GM12878 (cell line): Measurements from ENCODE around the gene KCNH4. TPM values are rescaled to one million over a fixed set of nuclear protein-coding genes. Genes with fewer than 3 reads are reported as not detected.
"Not testable (repeated sequence)": the region's sequence is repeated elsewhere in the genome, so short reads cannot be mapped to it uniquely, and the experiment has no call there.

Source experiments
- ATAC-seq: fragments of 200-7000 bp; cut with Tn5 transposase; 3 replicates; pipeline ENCODE4 v1.9.1; 2020; ENCODE audit warnings: mild to moderate bottlenecking, moderate library complexity
- BruUV-seq: library from RNA; stranded (reverse); fragments of 400-500 nt; replicated peaks from 2 replicates; lab custom pipeline; 2021; lab: Mats Ljungman, UMichigan
- CTCF ChIA-PET: fragments of 300-600 bp; sonication (Branson Sonifier 250); formaldehyde crosslinking; extraction: SDS; loops from one replicate; lab custom pipeline; 2021; ENCODE audit warnings: inconsistent platforms; lab: Yijun Ruan, JAX
- POLR2A ChIA-PET: fragments of 350-600 bp; formaldehyde crosslinking; extraction: SDS; loops from one replicate; lab custom pipeline; 2021; ENCODE audit warnings: inconsistent platforms; lab: Charles Lee
- RAD21 ChIA-PET: fragments of 300-600 bp; sonication (Branson Sonifier 250); formaldehyde crosslinking; loops from one replicate; lab custom pipeline; 2023; ENCODE audit warnings: antibody characterized with exemption; ENCODE audit not compliant: unreplicated experiment; lab: Charles Lee
- SMC1A ChIA-PET: fragments of 300-600 bp; sonication (Branson Sonifier 250); formaldehyde crosslinking; loops from one replicate; lab custom pipeline; 2023; ENCODE audit not compliant: unreplicated experiment, uncharacterized antibody; lab: Charles Lee
- DNase-seq: peaks from one replicate; pipeline ENCODE4 v3.0.0-alpha.2; 2011; ENCODE audit warnings: low read depth, low spot score
- FAIRE-seq: peaks from 3 replicates; lab custom pipeline; 2011; peaks lifted over from hg19 to GRCh38; lab: Jason Lieb, UNC
- H2AFZ ChIP-seq: 2 replicates; pipeline ENCODE4 v1.6.0; 2011; ENCODE audit warnings: low read depth, low read length, control low read depth; ENCODE audit not compliant: control insufficient read depth
- H3K27ac ChIP-seq: 2 replicates; pipeline ENCODE4 v1.5.1; 2011; ENCODE audit warnings: control low read depth; ENCODE audit not compliant: control insufficient read depth, insufficient read depth
- H3K27me3 ChIP-seq, 2 experiments: replicated peaks in 1 of 2; 2 replicates each; pipeline versions ENCODE4 v1.6.0 to v1.6.1; 2011; ENCODE audit warnings: low read length in 1 of 2; ENCODE audit not compliant: control insufficient read depth in 2 of 2, insufficient read depth in 2 of 2
- H3K36me3 ChIP-seq, 2 experiments: 2 replicates each; pipeline ENCODE4 v1.5.1; 2011; ENCODE audit warnings: low read length in 1 of 2; ENCODE audit not compliant: control insufficient read depth in 2 of 2, insufficient read depth in 2 of 2
- H3K4me1 ChIP-seq: 2 replicates; pipeline ENCODE4 v1.6.1; 2011; ENCODE audit warnings: mild to moderate bottlenecking, low read length, moderate library complexity, mixed read lengths; ENCODE audit not compliant: control insufficient read depth, insufficient read depth
- H3K4me2 ChIP-seq: 2 replicates; pipeline ENCODE4 v1.6.0; 2011; ENCODE audit warnings: control low read depth; ENCODE audit not compliant: control insufficient read depth, insufficient read depth
- H3K4me3 ChIP-seq: fragments of 200-600 bp; sonication (generic); 2 replicates; pipeline ENCODE4 v1.5.1; 2016
- H3K79me2 ChIP-seq: 2 replicates; pipeline ENCODE4 v1.6.0; 2011; ENCODE audit warnings: low read length; ENCODE audit not compliant: control insufficient read depth, insufficient read depth
- H3K9ac ChIP-seq: 2 replicates; pipeline ENCODE4 v1.8.0; 2011; ENCODE audit warnings: low read length, control low read depth, mixed read lengths; ENCODE audit not compliant: control insufficient read depth, insufficient read depth
- H3K9me3 ChIP-seq: replicated peaks from 3 replicates; pipeline ENCODE4 v1.5.1; 2011; ENCODE audit warnings: mild to moderate bottlenecking, low read length; ENCODE audit not compliant: control insufficient read depth, insufficient read depth
- H4K20me1 ChIP-seq: 2 replicates; pipeline ENCODE4 v1.6.0; 2011; ENCODE audit not compliant: control insufficient read depth, insufficient read depth
- ATF7 ChIP-seq: fragments of 450-650 bp; IDR thresholded peaks from 2 replicates; pipeline ENCODE4 v1.6.1; 2016; ENCODE audit warnings: low read depth, mild to moderate bottlenecking
- POLR2A ChIP-seq: IDR thresholded peaks from 2 replicates; pipeline ENCODE4 v1.6.1; 2011; ENCODE audit warnings: low read depth, mild to moderate bottlenecking, low read length
- WGBS: methylation state at CpG from one replicate; pipeline ENCODE4 v1.1.6; 2016; ENCODE audit warnings: low lambda C conversion rate; ENCODE audit not compliant: insufficient replicate concordance, insufficient coverage; ENCODE audit errors: missing lambda C conversion rate; 5-methylcytosine and 5-hydroxymethylcytosine counted together
- in situ Hi-C: fragments of 300-500 bp; cut with MboI; formaldehyde crosslinking; loops from 9 replicates; pipeline ENCODE4 v1.14.3; 2018; ENCODE audit warnings: mixed read lengths
- intact Hi-C: fragments of 100-400 bp; cut with micrococcal nuclease; formaldehyde crosslinking; loops from one replicate; pipeline ENCODE4 v1.14.2; 2022; ENCODE audit not compliant: unreplicated experiment
- polyA plus RNA-seq, 11 experiments: library from polyadenylated mRNA; depleted of rRNA in 4 of 11; unstranded in 6 of 11; stranded (reverse) in 5 of 11; fragments of >200 nt; fragmentation: Nextera tagmentation in 4 of 11; fragmentation: Illumina TruSeq in 1 of 11; extraction: Ambion mirVana in 4 of 11; extraction: Trizol in 1 of 11; gene quantifications; 1 replicate in 1 of 11; 2 replicates in 10 of 11; pipeline versions ENCODE4 v1.2.1 to v1.2.3, GENCODE V29; 2011 to 2016; ENCODE audit warnings: inconsistent platforms in 2 of 11, missing spikeins in 2 of 11, low read depth in 1 of 11
- total RNA-seq, 4 experiments: library from RNA; depleted of rRNA in 3 of 4; stranded (reverse); fragments of >200 nt in 3 of 4; fragmentation: Illumina TruSeq in 1 of 4; extraction: Trizol in 1 of 4; gene quantifications; 2 replicates each; pipeline versions ENCODE4 v1.2.1 to v1.2.3, GENCODE V29; 2013 to 2021

KCNH4 gene
- total and polyA plus RNA-seq, 10 of the 15 experiments (the other 5 are each of a cell fraction or from before 2014, with no cell fraction given) = 0.03 to 0.88 (median 0.10) TPM; not detected in 2

DNA sequence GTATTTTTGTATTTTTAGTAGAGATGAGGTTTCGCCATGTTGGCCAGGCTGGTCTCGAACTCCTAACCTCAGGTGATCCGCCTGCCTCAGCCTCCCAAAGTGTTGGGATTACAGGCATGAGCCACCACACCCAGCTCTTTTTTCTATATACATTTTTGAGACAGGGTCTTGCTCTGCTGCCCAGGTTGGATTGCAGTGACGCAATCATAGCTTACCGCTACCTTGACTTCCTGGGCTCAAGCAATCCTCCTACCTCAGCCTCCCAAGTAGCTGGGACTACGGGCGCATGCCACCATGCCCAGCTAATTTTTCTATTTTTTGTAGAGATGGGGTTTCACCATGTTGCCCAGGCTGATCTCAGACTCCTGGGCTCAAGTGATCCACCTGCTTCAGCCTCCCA lies 40.3 kb downstream of the KCNH4 start:
- SMC1A ChIA-PET, H3K4me2 ChIP-seq, H3K9me3 ChIP-seq, in situ Hi-C loops, intact Hi-C loops, FAIRE-seq, H3K9ac ChIP-seq, BruUV-seq, ATAC-seq, DNase-seq, H3K4me3 ChIP-seq, H3K27ac ChIP-seq, POLR2A ChIA-PET, H3K27me3 ChIP-seq, H3K4me1 ChIP-seq, H2AFZ ChIP-seq: not testable (repeated sequence)
- peaks cover 8 to 11% of the 10 kb centered on the region in 2 experiments; a peak in 3 of 4 replicates for H3K36me3 ChIP-seq
- ChIA-PET CTCF (interaction anchor here (1.0 kb wide), 1 partner anchor 40 kb away, joined by 3 read pairs; no protein-coding TSS in a partner anchor), RAD21 (interaction anchor here (0.9 kb wide), 1 partner anchor 41 kb away, joined by 4 read pairs; the partner anchor contains the start of gene KCNH4)
- peaks cover 41% of the 10 kb centered on the region for H3K79me2 ChIP-seq
- peaks cover 10% of the 10 kb centered on the region; the same call in 1 of the 2 replicates for H4K20me1 ChIP-seq
- WGBS = 94% methylated on average over 7 of the region's 7 CpGs

DNA sequence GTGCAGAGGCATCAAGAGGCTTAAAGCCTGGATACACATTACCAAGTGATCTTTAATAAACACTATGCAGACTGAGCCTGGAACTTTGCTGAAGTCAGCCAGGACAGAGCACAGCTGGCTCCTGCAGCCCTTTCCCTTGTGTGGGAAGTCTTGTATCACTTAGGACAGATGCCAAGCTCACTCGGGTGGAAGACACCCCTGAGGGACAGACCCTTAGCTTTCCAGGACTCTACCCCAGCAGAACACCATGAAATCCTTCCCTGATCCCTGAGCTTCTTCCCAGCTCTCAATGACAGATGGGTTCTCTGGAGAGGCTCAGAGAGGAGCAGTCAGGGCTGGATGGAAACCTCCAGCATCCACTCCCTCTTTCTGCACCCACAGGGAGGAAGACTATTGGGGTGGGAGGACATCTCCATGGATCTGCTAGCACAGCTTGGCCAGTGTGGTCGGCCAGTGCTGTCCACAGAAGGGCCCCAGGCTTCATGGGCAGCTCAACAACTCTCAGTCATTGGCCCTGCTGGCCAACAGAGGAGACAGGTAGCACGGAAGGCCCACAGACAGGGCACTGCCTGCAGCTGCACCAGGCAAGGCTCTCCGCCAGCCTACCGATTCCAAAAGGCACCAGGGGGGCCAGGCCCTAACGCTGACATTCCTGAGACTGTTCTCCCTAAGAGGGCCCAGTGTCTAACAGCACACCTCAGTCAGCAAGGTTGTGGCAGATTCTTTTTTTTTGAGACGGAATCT lies 42.0 kb downstream of the KCNH4 start:
- no peak overlapping the region for H3K4me2 ChIP-seq
- intact Hi-C loops (no loop called here), in situ Hi-C loops (no loop called here)
- FAIRE-seq (no peak), ATAC-seq (no peak), DNase-seq (no peak)
- POLR2A ChIA-PET = no interaction called here
- H2AFZ ChIP-seq = no peak overlapping the region
- CTCF ChIA-PET = interaction anchor here (0.7 to 3.0 kb wide), 2 partner anchors 9 to 43 kb away, joined by 3 to 10 read pairs; no protein-coding TSS in a partner anchor
- peaks cover 8 to 11% of the 10 kb centered on the region in 2 experiments; a peak in 3 of 4 replicates for H3K36me3 ChIP-seq
- SMC1A ChIA-PET = interaction anchor here (1.1 to 1.8 kb wide), 2 partner anchors 15 to 64 kb away, joined by 3 to 4 read pairs; no protein-coding TSS in a partner anchor
- no peaks in the 10 kb centered on the region for H3K9me3 ChIP-seq
- no TSS peak for BruUV-seq
- no peak overlapping the region for H3K4me3 ChIP-seq
- H3K4me1 ChIP-seq = peaks cover 5% of the 10 kb centered on the region
- H3K9ac ChIP-seq = no peak overlapping the region
- H4K20me1 ChIP-seq = peaks cover 11% of the 10 kb centered on the region; the same call in 1 of the 2 replicates
- WGBS = 97% methylated on average over 7 of the region's 7 CpGs
- no peak for TF ChIP-seq ATF7
- TF ChIP-seq POLR2A = 0 out of 2 replicates have a peak, but pooled peaks have one; percentile 23
- H3K27me3 ChIP-seq = no peaks in the 10 kb centered on the region
- H3K79me2 ChIP-seq = peaks cover 42% of the 10 kb centered on the region
- RAD21 ChIA-PET = interaction anchor here (1.1 kb wide), 1 partner anchor 43 kb away, joined by 3 read pairs; no protein-coding TSS in a partner anchor
- no peak overlapping the region for H3K27ac ChIP-seq
